Ishikawa (cell line): ENCODE measurements around the gene HCFC1.

Experiments used
- CEBPB ChIP-seq: IDR thresholded peaks from 2 replicates; pipeline ENCODE4 v1.6.1; 2012
- CREB1 ChIP-seq: IDR thresholded peaks from 2 replicates; pipeline ENCODE4 v1.6.1; 2012; ENCODE audit warnings: low read depth
- EGR1 ChIP-seq: IDR thresholded peaks from 2 replicates; pipeline ENCODE4 v1.6.1; 2012
- EP300 ChIP-seq: IDR thresholded peaks from 2 replicates; pipeline ENCODE4 v1.6.1; 2012; ENCODE audit warnings: borderline replicate concordance
- FOXM1 ChIP-seq: IDR thresholded peaks from 2 replicates; pipeline ENCODE4 v1.6.1; 2012; ENCODE audit warnings: low read depth, borderline replicate concordance
- NFIC ChIP-seq: IDR thresholded peaks from 2 replicates; pipeline ENCODE4 v1.6.1; 2012
- RAD21 ChIP-seq: IDR thresholded peaks from 2 replicates; pipeline ENCODE4 v1.6.1; 2012; ENCODE audit warnings: low read depth
- TAF1 ChIP-seq: IDR thresholded peaks from 2 replicates; pipeline ENCODE4 v1.6.1; 2012; ENCODE audit warnings: low read depth, mild to moderate bottlenecking
- TCF12 ChIP-seq: IDR thresholded peaks from 2 replicates; pipeline ENCODE4 v1.6.1; 2012; ENCODE audit warnings: low read depth
- TEAD4 ChIP-seq: IDR thresholded peaks from 2 replicates; pipeline ENCODE4 v1.6.1; 2012
- ZBTB7A ChIP-seq: IDR thresholded peaks from 2 replicates; pipeline ENCODE4 v1.6.1; 2012; ENCODE audit warnings: low read depth
- TF ChIP-seq, protein P1 (sequence below): IDR thresholded peaks from 2 replicates; pipeline ENCODE4 v1.6.1; 2012; ENCODE audit warnings: low read depth, mild to moderate bottlenecking
- TF ChIP-seq, protein P2 (sequence below): IDR thresholded peaks from 2 replicates; pipeline ENCODE4 v1.6.1; 2012

Gene HCFC1

DNA sequence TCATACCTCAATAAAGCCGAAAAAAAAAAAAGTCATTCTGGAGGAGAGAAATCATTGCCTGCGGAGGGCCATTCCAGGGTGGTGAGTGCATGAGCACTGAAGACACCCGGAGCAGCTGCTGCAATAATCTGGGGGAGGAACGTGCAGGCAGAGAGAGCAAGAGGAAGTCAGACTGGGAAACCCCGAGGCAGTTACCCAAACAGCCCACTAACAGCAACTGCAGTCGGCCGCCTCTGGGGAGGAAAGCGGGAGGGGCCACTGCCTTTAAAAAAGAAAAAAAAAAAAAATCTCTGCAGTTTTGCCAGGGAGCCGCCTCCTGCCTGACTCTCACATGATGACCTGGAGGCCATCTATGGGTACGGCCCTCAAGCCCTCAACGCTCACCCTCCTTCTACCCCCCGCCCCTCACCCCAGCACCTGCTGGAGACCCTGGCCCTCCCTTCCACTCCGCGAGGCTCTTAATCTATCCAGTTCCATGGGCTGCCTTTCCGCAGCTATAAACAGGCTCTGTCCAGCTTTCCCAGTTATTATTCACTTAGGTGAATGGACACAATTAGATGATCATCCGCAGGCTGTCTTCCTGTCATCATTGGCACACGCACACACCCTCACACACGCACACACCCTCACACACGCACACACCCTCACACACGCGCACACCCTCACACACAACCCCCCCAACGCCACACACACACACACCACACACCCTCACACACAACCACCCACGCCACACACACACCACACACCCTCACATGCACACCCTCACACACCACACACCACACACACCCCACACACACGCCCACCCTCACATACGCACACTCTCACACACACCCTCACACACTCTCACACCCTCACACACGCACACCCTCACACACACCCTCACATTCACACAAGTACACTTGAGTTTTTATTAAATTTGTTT lies 70.5 kb downstream of the HCFC1 start:
- TF ChIP-seq TEAD4 (no peak), TAF1 (no peak), EGR1 (no peak), ZBTB7A (no peak), NFIC (no peak), CEBPB (no peak), CREB1 (no peak), EP300 (no peak), RAD21 (no peak), TCF12 (no peak), FOXM1 (no peak)
- TF ChIP-seq, protein P1, sequence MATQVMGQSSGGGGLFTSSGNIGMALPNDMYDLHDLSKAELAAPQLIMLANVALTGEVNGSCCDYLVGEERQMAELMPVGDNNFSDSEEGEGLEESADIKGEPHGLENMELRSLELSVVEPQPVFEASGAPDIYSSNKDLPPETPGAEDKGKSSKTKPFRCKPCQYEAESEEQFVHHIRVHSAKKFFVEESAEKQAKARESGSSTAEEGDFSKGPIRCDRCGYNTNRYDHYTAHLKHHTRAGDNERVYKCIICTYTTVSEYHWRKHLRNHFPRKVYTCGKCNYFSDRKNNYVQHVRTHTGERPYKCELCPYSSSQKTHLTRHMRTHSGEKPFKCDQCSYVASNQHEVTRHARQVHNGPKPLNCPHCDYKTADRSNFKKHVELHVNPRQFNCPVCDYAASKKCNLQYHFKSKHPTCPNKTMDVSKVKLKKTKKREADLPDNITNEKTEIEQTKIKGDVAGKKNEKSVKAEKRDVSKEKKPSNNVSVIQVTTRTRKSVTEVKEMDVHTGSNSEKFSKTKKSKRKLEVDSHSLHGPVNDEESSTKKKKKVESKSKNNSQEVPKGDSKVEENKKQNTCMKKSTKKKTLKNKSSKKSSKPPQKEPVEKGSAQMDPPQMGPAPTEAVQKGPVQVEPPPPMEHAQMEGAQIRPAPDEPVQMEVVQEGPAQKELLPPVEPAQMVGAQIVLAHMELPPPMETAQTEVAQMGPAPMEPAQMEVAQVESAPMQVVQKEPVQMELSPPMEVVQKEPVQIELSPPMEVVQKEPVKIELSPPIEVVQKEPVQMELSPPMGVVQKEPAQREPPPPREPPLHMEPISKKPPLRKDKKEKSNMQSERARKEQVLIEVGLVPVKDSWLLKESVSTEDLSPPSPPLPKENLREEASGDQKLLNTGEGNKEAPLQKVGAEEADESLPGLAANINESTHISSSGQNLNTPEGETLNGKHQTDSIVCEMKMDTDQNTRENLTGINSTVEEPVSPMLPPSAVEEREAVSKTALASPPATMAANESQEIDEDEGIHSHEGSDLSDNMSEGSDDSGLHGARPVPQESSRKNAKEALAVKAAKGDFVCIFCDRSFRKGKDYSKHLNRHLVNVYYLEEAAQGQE: no peak; the same call in 1 of the 2 replicates
- TF ChIP-seq, protein P2, sequence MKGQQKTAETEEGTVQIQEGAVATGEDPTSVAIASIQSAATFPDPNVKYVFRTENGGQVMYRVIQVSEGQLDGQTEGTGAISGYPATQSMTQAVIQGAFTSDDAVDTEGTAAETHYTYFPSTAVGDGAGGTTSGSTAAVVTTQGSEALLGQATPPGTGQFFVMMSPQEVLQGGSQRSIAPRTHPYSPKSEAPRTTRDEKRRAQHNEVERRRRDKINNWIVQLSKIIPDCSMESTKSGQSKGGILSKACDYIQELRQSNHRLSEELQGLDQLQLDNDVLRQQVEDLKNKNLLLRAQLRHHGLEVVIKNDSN: no peak

DNA sequence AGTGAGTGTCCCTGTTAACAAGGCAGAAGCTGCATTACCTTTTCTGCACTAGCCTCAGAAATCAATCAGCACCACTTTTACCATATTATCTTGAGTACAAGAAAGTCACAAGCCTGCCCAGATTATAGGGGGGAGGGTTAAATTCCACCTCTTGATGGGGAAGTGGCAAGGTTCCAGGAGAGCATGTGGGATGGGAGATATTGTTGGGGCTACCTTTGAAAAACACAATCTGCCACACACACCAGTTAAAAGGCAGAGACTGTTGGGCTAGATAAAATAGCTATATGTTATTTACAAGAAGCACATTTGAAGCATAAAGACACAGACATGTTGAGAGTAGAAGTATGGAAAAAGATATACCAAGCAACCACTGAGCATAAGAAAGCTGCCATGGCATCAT lies 73.7 kb downstream of the HCFC1 start:
- no peak for TF ChIP-seq ZBTB7A
- TF ChIP-seq EP300: no peak
- TF ChIP-seq TAF1: no peak
- no peak for TF ChIP-seq RAD21
- TF ChIP-seq, protein P2: no peak
